Measurements from ENCODE around the gene RHOV.

The RHOV gene

DNA sequence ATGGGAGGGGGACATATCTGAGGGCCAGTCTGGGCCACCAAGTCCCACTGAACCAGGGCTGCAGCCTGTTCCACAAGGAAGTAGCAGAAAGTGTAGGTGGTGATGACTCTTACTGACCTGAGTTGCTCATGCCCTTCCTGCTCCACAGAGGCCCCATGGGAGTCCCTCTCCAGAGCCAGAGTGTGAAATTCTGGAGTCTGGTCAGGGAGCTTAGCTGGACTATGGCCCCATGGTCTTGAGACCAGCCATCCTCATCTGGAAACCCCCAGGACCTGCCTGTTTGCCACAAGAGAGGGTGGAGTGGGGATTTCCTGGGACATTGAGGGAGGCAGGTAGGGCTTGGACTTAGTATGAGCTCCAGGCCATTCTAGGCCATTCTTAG, 27.2 kb downstream of the RHOV start:
- H3K4me3 ChIP-seq (ENCODE audit: low read length) = peak overlapping the region; percentile 39; the same call in 1 of the 2 replicates
- H3K36me3 ChIP-seq (replicated peaks; ENCODE audit: low read depth, low read length) = no peaks in the 10 kb centered on the region
- H3K9ac ChIP-seq (ENCODE audit: low read length) = peak overlapping the region; percentile 25; the same call in 1 of the 2 replicates
- H3K27ac ChIP-seq (ENCODE audit: low read length) = no peak overlapping the region
- peak overlapping the region; percentile 60 for H3K4me2 ChIP-seq (ENCODE audit: low read length)
- H3K27me3 ChIP-seq (ENCODE audit: low read depth, low read length) = no peaks in the 10 kb centered on the region
- H2AFZ ChIP-seq (ENCODE audit: low read depth, low read length) = peak overlapping the region; percentile 86
- H3K9me3 ChIP-seq (ENCODE audit: insufficient read depth, low read length) = no peaks in the 10 kb centered on the region
- H3K79me2 ChIP-seq (ENCODE audit: low read length) = no peaks in the 10 kb centered on the region
- peaks cover 19% of the 10 kb centered on the region for H3K4me1 ChIP-seq (ENCODE audit: low read length)
- no peaks in the 10 kb centered on the region for H4K20me1 ChIP-seq (ENCODE audit: insufficient read depth, low read length)
- TF ChIP-seq, protein P1, sequence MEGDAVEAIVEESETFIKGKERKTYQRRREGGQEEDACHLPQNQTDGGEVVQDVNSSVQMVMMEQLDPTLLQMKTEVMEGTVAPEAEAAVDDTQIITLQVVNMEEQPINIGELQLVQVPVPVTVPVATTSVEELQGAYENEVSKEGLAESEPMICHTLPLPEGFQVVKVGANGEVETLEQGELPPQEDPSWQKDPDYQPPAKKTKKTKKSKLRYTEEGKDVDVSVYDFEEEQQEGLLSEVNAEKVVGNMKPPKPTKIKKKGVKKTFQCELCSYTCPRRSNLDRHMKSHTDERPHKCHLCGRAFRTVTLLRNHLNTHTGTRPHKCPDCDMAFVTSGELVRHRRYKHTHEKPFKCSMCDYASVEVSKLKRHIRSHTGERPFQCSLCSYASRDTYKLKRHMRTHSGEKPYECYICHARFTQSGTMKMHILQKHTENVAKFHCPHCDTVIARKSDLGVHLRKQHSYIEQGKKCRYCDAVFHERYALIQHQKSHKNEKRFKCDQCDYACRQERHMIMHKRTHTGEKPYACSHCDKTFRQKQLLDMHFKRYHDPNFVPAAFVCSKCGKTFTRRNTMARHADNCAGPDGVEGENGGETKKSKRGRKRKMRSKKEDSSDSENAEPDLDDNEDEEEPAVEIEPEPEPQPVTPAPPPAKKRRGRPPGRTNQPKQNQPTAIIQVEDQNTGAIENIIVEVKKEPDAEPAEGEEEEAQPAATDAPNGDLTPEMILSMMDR (IDR thresholded peaks at IDR 0.05; ENCODE audit: low read depth, low read length) = no peak
- no peak for TF ChIP-seq EZH2phosphoT487 (IDR thresholded peaks at IDR 0.05; ENCODE audit: low read depth)

DNA sequence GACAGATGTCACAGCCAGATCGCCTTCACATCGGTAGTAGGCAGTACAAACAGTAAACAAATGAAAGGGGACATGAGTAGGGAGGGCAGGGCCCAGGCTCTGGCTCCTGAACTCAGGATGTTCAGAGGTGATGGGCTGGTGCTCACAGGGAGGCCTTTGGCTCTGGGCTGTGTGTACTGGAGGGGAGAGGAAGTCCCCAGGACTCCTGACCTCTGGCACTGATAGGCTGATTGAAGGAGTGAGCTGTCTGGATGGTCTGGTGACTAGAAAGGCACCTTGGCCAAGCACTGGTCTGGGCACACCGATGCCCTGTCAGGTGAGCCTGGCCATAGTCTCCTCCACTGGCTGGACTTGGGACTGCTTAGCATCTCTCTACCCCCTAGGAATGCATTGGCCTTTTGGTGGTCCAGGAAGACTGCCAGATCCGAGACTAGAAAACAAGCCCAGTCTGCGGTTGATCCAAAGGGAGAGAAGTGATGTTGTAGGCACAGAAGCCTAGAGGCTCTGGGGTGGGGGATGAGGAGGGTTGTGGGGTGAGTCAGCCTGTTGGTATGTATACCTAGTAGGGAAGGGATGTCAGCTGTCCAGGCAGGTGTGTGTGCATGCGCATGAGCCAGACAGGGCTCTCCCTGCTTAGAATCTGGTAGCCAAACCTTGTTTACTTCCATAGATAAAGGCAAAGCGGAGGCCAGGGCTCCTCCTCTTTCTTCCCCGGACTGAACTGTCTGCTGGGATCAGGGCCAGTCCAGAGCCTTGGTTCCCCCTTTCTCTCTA, 28.3 kb downstream of the RHOV start:
- no peak overlapping the region for H3K4me3 ChIP-seq (ENCODE audit: low read length)
- H3K9ac ChIP-seq (ENCODE audit: low read length) = no peak overlapping the region
- H3K79me2 ChIP-seq (ENCODE audit: low read length) = no peaks in the 10 kb centered on the region
- no peaks in the 10 kb centered on the region for H4K20me1 ChIP-seq (ENCODE audit: insufficient read depth, low read length)
- no peak for TF ChIP-seq EZH2phosphoT487 (IDR thresholded peaks at IDR 0.05; ENCODE audit: low read depth)
- TF ChIP-seq, protein P1 (IDR thresholded peaks at IDR 0.05; ENCODE audit: low read depth, low read length) = no peak
- no peaks in the 10 kb centered on the region for H3K27me3 ChIP-seq (ENCODE audit: low read depth, low read length)
- no peaks in the 10 kb centered on the region for H3K9me3 ChIP-seq (ENCODE audit: insufficient read depth, low read length)
- H2AFZ ChIP-seq (ENCODE audit: low read depth, low read length) = no peak overlapping the region
- no peaks in the 10 kb centered on the region for H3K36me3 ChIP-seq (replicated peaks; ENCODE audit: low read depth, low read length)
- H3K27ac ChIP-seq (ENCODE audit: low read length) = no peak overlapping the region
- H3K4me2 ChIP-seq (ENCODE audit: low read length) = no peak overlapping the region
- H3K4me1 ChIP-seq (ENCODE audit: low read length) = peaks cover 19% of the 10 kb centered on the region

- TF ChIP-seq, protein P1 (IDR thresholded peaks at IDR 0.05; ENCODE audit: low read depth, low read length) = no peak
- no peak for TF ChIP-seq EZH2phosphoT487 (IDR thresholded peaks at IDR 0.05; ENCODE audit: low read depth)
- Histone ChIP-seq H3K4me2 (ENCODE audit: low read length) (no peak overlapping the region), H3K4me1 (ENCODE audit: low read length) (peaks cover 19% of the 10 kb centered on the region), H4K20me1 (ENCODE audit: insufficient read depth, low read length) (no peaks in the 10 kb centered on the region), H3K27me3 (ENCODE audit: low read depth, low read length) (no peaks in the 10 kb centered on the region), H3K9ac (ENCODE audit: low read length) (no peak overlapping the region), H3K36me3 (replicated peaks; ENCODE audit: low read depth, low read length) (no peaks in the 10 kb centered on the region), H3K4me3 (ENCODE audit: low read length) (no peak overlapping the region), H3K9me3 (ENCODE audit: insufficient read depth, low read length) (no peaks in the 10 kb centered on the region), H3K27ac (ENCODE audit: low read length) (no peak overlapping the region), H2AFZ (ENCODE audit: low read depth, low read length) (no peak overlapping the region), H3K79me2 (ENCODE audit: low read length) (no peaks in the 10 kb centered on the region)
Measured at GRCh38 chr15:40845036-40845435, 29.0 kb downstream of the RHOV start.

- Histone ChIP-seq H3K79me2 (ENCODE audit: low read length) (no peaks in the 10 kb centered on the region), H3K4me2 (ENCODE audit: low read length) (no peak overlapping the region), H3K9ac (ENCODE audit: low read length) (no peak overlapping the region), H3K36me3 (replicated peaks; ENCODE audit: low read depth, low read length) (no peaks in the 10 kb centered on the region), H2AFZ (ENCODE audit: low read depth, low read length) (no peak overlapping the region), H3K4me1 (ENCODE audit: low read length) (peaks cover 19% of the 10 kb centered on the region), H3K9me3 (ENCODE audit: insufficient read depth, low read length) (no peaks in the 10 kb centered on the region), H3K4me3 (ENCODE audit: low read length) (peak overlapping the region; percentile 72), H3K27ac (ENCODE audit: low read length) (no peak overlapping the region), H3K27me3 (ENCODE audit: low read depth, low read length) (no peaks in the 10 kb centered on the region), H4K20me1 (ENCODE audit: insufficient read depth, low read length) (no peaks in the 10 kb centered on the region)
- TF ChIP-seq, protein P1 (IDR thresholded peaks at IDR 0.05; ENCODE audit: low read depth, low read length) = no peak
- no peak for TF ChIP-seq EZH2phosphoT487 (IDR thresholded peaks at IDR 0.05; ENCODE audit: low read depth)
Measured at GRCh38 chr15:40844696-40845030, 29.4 kb downstream of the RHOV start.

Data from OCI-LY3 (cell line).